ENCODE measurements around the gene ADAMTS13.

Gene ADAMTS13

GRCh38 chr9:133470427-133470924 is 48.3 kb downstream of the ADAMTS13 start:
- TF ChIP-seq, protein P1, sequence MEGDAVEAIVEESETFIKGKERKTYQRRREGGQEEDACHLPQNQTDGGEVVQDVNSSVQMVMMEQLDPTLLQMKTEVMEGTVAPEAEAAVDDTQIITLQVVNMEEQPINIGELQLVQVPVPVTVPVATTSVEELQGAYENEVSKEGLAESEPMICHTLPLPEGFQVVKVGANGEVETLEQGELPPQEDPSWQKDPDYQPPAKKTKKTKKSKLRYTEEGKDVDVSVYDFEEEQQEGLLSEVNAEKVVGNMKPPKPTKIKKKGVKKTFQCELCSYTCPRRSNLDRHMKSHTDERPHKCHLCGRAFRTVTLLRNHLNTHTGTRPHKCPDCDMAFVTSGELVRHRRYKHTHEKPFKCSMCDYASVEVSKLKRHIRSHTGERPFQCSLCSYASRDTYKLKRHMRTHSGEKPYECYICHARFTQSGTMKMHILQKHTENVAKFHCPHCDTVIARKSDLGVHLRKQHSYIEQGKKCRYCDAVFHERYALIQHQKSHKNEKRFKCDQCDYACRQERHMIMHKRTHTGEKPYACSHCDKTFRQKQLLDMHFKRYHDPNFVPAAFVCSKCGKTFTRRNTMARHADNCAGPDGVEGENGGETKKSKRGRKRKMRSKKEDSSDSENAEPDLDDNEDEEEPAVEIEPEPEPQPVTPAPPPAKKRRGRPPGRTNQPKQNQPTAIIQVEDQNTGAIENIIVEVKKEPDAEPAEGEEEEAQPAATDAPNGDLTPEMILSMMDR (conservative IDR thresholded peaks at IDR 0.05) = no peak
- H3K27ac ChIP-seq = no peak overlapping the region

DNA sequence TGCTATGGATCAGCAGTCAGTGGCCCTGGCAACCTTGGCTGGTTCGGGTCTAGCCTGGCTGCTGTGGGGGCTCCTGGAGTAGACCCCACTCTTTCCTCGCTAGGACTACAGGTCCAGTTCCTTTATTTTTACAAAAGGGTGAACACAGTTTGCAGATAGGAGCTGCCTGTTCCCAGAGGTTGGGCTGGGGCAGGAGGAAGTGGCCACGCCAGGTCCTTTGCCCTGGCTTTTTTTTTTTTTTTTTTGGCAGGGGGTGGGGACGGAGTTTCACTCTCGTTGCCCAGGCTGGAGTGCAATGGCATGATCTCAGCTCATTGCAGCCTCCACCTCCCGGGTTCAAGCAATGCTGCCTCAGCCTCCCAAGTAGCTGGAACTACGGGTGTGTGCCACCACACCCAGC is 48.8 kb downstream of the ADAMTS13 start:
- no peak overlapping the region for H3K27ac ChIP-seq
- TF ChIP-seq, protein P1 (conservative IDR thresholded peaks at IDR 0.05) = no peak

- H3K27ac ChIP-seq = no peak overlapping the region
- TF ChIP-seq, protein P1 (conservative IDR thresholded peaks at IDR 0.05) = no peak
Measured at GRCh38 chr9:133471551-133472276, 49.5 kb downstream of the ADAMTS13 start.

GRCh38 chr9:133472277-133472645 is 50.1 kb downstream of the ADAMTS13 start:
- no peak overlapping the region for H3K27ac ChIP-seq
- TF ChIP-seq, protein P1 (conservative IDR thresholded peaks at IDR 0.05) = no peak

GRCh38 chr9:133472753-133473378 is 50.7 kb downstream of the ADAMTS13 start:
- no peak overlapping the region for H3K27ac ChIP-seq
- TF ChIP-seq, protein P1 (conservative IDR thresholded peaks at IDR 0.05) = no peak

DNA sequence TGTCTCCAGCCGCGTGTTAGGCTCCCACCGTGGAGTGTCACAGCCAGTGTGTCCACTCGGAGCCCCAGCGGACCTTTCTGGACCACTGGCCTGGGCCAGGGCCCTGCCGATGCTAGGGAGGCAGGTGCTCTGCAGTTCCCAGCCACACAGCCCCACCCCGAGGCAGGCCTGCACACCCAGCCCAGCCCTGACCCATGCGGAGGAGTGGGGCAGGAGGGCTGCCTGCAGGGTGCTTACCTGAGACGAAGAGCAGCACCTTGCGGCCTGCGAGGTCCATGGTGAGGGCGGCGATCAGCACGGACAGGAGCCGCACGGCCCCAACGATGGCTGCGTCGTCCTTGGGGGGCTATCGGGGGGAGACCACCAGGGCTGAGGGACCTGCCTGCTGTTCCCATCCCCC is 51.6 kb downstream of the ADAMTS13 start:
- TF ChIP-seq, protein P1 (conservative IDR thresholded peaks at IDR 0.05) = no peak

DNA sequence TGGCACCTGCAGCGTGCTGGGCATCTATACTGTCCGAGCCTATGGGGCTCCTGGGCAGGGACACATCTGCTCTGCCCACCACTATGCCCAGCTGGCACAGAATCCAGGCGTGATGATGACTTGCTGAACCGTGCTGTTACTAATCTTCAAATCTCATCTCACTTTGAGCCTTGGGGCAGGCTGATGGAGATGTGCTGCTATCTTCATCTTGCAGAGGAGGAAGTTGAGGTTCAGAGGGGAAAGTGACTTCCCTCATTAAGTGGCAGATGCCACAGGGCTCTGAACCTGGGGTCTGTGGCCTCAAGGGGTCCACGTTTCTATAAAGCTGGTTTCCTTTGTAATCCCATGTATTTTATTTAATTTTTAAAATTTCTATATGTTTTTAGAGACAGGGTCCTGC is 52.0 kb downstream of the ADAMTS13 start:
- H3K27ac ChIP-seq = no peak overlapping the region
- TF ChIP-seq, protein P1 (conservative IDR thresholded peaks at IDR 0.05) = no peak

More for the DNA sequence above, 51.6 kb downstream of the ADAMTS13 start:
- H3K27ac ChIP-seq = no peak overlapping the region
